ENCODE data around the gene PRPF8.
"Not testable (repeated sequence)": the region's sequence is repeated elsewhere in the genome, so short reads cannot be mapped to it uniquely, and the experiment has no call there.

Gene PRPF8

DNA sequence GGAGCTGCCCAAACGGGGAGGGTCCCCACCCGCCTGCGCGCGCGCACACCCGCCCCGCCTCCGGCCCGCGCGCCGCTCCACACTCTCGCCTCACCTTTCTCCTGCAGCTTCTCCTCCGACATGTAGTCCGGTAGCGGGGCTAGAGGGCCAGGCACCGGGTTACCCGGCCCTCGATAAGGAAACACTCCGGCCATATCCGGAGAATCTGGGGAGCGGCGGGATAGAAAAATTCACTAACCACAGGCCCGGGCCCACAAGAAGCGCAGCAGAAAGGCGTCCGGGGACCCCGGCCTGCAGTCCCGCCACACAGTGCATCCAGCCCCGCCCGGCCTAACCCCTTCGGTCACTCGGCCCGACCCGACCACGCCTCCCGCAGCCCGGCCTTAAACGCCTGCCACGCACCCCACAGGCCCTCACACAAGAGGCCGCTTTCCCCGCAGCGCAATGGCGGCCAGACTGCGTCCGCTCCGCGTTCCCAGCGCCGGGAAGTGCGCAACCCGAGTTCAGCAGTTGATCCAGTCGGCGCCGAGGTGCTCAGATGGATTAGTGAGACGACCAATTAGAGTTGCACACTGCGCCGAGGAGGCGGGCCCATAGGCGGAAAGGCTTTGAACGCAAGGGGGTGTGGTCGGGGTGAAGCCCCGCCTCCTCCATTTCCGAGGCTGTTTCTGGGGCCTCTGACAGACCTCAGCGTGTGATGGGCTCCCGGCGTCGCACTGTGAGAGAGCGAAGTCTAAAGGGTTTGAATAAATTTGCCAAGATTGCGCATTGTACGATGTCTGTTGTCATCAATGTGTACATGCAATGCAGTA, at the start of gene PRPF8:
PRPF8 (minus strand) TSS at position 490 of the 812 bp plus-strand sequence; CDS start at position 194, 296 bp downstream.
- DNase-seq, result peak; percentile 85 to 95

DNA sequence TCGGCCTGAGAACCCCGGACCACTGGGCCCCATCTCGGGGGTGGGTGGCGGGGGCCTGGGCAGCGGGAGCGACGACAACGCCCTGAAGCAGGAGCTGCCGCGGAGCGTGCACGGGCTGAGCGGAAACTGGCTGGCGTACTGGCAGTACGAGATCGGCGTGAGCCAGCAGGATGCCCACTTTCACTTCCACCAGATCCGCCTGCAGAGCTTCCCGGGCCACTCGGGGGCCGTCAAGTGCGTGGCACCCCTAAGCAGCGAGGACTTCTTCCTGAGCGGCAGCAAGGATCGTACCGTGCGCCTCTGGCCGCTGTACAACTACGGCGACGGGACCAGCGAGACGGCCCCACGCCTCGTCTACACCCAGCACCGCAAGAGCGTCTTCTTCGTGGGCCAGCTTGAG, 49.1 kb upstream of the PRPF8 start:
- DNase-seq, result no peak

DNA sequence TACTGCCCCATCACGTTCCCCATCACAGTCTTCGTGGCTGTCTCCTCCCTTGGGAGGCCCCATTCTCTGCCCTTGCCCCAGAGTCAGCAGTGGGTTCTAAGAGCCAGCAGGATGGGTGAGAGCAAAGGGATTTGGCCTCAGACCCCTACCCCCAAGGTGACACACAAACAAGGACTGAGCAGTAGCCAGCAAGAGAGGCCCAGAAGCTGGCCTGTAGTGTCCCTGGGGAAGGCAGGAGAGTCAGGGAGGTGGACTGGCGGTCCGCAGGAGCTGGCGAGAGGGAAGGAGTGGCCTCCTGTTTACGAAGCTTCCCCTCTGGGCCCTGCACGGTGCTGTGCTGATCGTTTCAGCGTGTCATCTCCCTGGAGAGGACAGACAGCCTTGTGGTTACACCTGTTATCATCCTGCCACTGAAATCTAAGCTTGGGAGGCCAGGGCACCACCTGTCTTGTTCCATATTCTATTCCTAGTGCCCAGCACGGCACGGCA, 48.2 kb upstream of the PRPF8 start:
- DNase-seq, result no peak

DNA sequence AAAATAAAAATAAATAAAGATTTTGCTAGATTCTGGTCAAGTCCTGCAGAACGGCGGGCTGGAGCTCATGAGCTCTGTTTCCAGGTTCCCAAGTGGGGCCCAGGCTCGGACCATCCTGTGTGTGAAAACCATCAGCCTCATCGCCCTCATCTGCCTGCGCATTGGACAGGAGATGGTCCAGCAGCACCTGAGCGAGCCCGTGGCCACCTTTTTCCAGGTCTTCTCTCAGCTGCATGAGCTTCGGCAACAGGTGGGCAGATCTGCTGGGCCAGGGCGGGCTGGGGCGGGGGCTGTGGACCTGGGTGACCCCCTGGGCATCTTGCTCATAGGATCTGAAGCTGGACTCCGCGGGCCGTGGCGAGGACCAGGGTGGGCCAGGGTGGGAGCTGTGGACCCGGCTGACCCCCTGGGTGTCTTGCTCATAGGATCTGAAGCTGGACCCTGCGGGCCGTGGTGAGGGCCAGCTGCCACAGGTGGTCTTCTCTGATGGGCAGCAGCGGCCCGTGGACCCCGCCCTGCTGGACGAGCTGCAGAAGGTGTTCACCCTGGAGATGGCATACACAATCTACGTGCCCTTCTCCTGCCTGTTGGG, 47.7 kb upstream of the PRPF8 start:
- DNase-seq, result no peak

DNA sequence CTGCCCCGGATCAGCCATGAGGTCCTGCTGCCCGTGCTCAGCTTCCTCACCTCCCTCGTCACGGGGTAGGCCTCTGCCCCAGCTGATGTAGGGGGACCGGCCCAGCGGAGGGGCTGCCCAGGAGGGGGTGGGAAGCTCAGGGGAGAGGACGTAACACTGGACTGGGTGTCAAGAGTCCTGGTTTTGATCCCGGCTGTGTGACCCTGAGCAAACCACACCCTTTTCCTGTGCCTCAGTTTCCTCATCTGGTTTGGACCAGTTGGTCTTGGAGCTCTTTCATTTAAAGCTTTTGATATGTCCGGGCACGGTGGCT, 46.5 kb upstream of the PRPF8 start:
- no peak for DNase-seq

DNA sequence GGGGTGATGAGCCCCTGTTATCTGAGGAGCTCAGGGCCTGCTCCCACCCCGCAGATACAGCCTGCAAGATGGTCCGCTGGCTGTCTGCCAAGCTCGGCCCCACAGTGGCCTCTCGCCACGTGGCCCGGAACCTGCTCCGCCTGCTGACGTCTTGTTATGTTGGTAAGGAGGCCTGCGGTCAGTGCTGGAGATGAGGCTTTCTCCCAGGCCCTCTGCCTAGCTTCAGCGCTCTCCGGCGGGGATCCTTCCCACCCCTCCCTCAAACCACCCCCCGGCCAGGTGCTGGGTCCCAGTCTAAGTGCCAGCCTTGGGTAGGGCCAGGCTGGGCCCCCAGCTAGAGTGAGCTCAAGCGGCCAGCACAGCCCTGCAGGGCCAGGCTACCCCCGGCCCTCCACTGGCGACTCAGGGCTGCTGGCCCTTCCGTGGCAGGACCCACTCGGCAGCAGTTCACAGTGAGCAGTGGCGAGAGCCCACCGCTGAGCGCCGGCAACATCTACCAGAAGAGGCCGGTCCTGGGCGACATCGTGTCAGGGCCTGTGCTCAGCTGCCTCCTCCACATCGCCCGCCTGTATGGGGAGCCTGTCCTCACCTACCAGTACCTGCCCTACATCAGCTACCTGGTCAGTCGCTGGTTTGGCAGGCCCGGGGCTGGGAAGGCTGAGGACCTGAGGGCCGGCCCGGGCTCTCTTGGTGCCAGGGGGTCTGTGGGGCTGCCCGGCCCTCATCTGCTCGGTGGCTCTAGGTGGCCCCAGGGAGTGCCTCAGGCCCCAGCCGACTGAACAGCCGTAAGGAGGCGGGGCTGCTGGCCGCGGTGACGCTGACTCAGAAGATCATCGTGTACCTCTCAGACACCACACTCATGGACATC, 45.9 kb upstream of the PRPF8 start:
- DNase-seq, result no peak

DNA sequence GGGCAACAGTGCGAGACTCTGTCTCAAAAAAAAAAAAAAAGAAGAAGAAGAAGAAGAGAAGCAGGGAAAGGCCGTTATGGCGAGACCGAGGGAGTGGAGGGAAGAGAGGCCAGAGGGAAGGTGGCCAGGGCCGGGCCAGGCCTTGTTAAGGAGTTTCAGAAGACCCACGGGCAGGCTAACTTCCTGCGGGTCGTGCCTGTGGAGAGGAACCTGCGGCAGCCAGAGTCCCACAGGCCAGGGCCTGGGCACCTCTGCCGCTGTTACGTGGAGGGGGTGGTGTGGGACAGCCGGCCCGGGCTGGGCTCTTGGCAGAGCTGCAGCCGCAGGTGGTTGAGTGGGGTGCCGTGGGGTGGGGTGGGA, 45.3 kb upstream of the PRPF8 start:
- DNase-seq, result no peak

DNA sequence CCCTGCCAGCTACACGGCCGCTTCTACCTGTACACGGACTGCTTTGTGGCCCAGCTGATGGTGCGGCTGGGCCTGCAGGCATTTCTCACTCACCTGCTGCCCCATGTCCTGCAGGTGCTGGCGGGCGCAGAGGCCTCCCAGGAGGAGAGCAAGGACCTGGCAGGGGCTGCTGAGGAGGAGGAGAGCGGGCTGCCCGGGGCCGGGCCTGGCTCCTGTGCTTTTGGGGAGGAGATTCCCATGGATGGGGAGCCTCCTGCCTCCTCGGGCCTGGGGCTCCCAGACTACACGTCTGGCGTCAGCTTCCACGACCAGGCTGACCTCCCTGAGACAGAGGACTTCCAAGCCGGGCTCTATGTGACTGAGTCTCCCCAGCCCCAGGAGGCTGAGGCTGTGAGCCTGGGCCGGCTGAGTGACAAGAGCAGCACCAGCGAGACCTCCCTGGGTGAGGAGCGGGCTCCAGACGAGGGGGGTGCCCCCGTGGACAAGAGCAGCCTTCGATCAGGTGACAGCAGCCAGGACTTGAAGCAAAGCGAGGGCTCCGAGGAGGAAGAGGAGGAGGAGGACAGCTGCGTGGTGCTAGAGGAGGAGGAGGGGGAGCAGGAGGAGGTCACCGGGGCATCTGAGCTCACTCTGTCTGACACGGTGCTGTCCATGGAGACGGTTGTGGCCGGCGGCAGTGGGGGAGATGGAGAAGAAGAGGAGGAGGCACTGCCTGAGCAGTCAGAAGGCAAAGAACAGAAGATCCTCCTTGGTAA, 43.4 kb upstream of the PRPF8 start:
- DNase-seq, result no peak

DNA sequence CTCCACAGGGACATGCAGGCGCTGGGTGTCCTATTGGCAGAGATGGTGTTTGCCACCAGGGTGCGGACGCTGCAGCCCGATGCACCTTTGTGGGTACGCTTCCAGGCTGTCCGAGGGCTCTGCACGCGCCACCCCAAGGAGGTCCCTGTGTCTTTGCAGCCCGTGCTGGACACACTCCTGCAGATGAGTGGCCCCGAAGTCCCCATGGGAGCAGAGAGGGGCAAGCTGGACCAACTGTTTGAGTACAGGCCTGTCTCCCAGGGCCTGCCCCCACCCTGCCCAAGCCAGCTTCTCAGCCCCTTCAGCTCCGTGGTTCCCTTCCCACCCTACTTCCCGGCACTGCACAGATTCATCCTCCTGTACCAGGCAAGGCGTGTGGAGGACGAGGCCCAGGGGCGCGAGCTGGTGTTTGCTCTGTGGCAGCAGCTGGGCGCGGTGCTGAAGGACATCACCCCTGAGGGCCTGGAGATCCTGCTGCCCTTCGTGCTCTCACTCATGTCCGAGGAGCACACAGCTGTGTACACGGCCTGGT, 42.7 kb upstream of the PRPF8 start:
- no peak for DNase-seq

DNA sequence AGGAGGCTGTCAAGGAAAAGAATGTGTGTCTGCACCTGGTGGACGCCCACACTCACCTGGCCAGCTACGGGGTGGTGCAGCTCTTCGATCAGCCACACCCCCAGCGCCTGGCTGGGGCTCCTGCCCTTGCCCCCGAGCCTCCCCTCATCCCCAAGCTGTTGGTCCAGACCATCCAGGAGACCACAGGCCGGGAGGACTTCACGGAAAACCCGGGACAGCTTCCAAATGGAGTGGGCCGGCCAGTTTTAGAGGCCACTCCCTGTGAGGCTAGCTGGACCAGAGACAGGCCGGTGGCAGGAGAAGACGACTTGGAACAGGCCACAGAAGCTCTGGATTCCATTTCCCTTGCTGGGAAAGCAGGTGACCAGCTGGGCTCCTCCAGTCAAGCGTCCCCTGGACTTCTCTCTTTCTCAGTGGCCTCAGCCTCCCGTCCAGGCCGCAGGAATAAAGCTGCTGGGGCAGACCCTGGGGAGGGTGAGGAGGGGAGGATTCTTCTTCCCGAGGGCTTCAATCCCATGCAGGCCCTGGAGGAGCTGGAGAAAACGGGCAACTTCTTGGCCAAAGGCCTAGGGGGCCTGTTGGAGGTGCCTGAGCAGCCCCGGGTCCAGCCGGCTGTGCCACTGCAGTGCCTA, 42.1 kb upstream of the PRPF8 start:
- no peak for DNase-seq

DNA sequence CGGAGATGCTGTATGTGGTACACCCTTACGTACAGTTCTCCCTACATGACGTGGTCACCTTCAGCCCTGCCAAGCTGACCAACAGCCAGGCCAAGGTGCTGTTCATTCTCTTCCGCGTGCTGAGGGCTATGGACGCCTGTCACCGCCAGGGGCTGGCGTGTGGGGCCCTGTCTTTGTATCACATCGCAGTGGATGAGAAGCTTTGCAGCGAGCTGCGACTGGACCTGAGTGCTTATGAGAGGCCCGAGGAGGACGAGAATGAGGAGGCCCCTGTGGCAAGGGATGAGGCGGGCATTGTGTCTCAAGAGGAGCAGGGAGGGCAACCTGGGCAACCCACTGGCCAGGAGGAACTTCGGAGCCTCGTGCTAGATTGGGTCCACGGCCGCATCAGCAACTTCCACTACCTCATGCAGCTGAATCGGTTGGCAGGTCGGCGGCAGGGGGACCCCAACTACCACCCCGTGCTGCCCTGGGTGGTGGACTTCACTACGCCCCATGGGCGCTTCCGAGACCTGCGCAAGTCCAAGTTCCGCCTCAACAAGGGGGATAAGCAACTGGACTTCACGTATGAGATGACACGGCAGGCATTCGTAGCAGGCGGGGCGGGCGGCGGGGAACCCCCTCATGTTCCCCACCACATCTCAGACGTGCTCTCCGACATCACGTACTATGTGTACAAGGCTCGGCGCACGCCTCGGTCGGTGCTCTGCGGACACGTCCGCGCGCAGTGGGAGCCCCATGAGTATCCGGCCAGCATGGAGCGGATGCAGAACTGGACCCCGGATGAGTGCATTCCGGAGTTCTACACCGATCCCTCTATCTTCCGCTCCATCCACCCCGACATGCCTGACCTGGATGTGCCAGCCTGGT, 41.2 kb upstream of the PRPF8 start:
- no peak for DNase-seq

DNA sequence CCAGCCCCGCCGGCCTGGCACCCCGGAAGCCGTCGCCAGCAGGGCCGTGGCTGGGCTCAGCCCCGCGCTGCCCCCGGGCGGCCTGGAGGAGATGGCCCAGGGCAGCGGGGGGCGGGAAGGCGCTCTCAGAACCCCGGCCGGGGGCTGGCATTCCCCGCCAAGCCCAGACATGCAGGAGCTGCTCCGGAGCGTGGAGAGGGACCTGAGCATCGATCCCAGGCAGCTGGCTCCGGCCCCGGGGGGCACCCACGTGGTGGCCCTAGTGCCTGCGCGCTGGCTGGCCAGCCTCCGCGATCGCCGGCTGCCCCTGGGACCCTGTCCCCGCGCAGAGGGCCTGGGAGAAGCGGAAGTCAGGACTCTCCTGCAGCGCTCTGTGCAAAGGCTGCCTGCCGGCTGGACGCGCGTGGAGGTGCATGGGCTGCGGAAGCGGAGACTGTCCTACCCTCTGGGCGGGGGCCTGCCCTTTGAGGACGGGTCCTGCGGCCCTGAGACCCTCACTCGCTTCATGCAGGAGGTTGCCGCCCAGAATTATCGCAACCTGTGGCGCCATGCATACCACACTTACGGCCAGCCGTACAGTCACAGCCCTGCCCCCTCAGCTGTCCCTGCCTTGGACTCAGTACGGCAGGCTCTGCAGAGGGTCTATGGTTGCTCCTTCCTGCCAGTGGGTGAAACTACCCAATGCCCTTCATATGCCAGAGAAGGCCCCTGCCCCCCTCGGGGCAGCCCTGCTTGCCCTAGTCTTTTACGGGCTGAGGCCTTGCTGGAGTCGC, 40.4 kb upstream of the PRPF8 start:
- peak in 1 of 2 donors; percentile 81 for DNase-seq

DNA sequence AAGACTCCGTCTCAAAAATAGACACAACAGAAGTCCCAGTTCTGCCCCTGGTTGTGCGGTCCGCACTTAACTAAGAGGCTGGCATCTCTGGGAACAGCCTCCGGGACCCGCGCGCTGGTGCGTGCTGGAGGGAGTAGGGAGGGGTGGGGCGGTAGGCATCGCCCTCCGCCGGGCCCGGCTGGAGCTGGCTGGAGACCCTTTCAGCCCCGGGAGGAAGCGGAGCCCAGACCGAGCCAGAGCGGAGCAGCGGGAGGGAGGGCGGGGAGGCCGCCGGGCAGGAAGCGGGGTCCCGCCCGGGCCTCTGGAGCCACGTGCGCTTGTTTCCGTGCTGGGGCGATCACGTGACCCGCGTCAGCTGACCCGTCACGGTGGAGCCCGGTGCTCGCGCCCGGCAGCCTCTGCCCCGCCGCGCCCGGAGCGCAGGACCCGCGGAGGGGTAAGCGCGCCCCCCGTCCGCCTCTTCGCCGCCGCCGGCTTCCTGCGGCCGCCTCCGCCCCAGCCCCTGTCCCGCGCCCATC, 39.7 kb upstream of the PRPF8 start, which contains the start of gene WDR81:
WDR81 (plus strand) TSS at position 354 of the 518 bp plus-strand sequence. CDS start 256 bp downstream, outside the sequence.
- DNase-seq, result peak; percentile 68 to 81

DNA sequence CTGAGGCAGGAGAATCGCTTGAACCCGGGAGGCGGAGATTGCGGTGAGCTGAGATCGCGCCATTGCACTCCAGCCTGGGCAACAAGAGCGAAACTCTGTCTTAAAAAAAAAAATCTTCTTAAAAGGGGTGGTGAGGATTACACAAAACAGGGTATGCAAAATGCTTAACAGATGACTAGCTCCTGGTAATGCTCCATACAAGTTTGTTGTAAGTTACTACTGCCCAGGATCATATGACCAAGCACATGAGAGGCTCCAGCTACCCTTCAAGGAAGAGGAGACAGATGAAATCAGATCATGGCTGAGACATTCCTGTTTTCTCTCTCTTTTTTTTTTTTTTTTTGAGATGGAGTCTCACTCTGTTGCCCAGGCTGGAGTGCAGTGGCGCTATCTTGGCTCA, 37.4 kb upstream of the PRPF8 start:
- DNase-seq, result not testable (repeated sequence)

DNA sequence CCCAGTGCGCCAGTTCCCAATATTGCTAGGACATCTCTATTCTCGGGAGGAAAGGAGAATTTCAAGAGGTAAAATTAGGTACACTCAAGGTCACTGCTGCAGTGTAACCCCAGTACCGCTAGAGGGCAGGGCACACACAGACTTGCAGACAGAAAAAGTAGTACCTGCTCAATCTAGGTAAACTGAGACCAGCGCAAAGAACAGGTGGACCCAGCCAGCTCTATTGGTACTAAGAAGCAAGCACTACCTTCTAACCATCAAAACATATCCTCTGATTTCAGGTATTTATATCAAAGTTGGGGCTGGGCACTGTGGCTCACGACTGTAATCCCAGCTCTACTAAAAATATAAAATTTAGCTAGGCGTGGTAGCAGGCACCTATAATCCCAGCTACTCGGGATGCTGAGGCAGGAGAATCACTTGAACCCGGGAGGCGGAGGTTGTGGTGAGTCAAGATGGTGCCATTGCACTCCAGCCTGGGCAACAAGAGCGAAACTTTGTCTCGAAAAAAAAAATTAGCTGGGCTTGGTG, 36.3 kb upstream of the PRPF8 start:
- peak in 1 of 2 donors; percentile 55 for DNase-seq

DNA sequence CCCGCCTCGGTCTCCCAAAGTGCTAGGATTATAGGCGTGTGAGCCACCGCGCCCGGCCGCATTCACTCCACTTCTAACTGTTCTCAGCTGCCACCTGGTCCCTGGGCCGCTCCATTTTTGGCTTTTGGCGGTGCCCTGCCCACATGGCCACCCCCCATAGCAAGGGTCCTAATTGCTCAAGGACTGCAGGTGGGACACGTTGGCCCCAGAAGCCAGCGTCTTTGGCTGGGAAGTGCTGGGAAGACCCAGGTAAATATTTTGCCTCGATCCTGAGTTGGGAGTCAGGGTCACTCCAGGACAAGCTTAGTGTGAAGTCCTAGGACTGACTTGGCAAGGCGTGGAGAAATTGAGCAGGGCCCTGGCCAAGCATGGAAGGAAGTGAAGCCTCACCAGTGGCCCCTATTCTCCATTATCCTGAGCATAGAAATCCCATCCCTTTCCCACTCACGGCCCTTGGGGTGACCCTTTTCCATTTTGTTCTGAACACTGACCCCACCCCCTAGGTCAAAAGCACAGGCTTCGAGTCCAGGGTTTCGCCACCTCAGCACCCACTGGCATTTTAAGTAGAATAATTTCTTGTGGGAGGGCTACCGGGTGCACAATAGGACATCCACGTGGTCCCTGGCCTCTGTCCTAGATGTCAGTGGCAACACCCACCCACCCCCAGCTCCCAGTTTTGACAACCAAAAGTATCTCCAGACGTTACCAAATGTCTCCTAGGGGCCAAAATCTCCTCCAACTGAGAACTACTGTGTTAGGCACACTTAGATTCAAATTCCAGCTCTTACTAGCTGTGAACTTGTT, 33.9 kb upstream of the PRPF8 start:
- no peak for DNase-seq

DNA sequence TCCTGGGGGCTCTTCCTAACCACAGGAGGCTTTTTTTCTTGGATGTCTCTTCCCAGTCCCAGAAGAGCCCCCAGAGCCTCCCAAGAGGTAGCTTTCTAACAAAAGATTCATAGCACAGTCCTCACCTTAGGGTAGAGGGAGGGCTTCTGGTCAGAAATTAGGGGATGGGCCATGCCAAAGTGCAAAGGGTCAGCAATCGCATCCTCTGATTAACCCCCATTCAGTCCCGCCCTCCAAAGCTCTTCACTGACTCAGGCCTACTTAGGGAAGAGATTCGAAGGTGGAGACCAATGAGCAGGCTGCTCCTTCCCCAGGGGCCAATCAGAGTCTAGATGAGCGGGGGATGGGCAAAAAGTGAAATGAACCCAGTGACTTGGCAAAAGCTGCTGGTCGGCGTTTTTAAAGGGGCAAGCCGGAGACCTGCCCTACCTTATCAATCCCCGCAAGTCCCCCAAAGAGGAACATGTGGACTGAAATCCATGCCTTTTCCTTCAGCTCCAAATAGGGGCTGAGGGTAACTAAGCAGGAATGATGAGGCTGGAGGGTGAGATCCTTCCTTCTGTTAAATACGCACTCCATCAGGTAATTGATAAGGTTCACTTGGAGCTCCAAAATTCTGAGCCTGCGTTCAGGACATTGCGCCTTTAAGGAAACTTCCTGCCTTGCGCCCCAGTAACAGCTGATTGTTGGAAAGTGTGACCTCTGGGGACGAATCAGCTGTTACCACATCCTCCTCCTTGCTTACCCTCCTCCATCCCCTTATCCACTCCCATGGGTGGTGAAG, 32.4 kb upstream of the PRPF8 start:
- peak; percentile 74 to 97 for DNase-seq
